SIG-M5 treated with dmso at 0.1 percent for 504 hours (cell line): ENCODE data around the gene FOXO4.

Experiments used
- DNase-seq: peaks from one replicate; lab custom pipeline; 2025; ENCODE audit not compliant: unreplicated experiment; lab: John Stamatoyannopoulos, UW

FOXO4 gene

DNA sequence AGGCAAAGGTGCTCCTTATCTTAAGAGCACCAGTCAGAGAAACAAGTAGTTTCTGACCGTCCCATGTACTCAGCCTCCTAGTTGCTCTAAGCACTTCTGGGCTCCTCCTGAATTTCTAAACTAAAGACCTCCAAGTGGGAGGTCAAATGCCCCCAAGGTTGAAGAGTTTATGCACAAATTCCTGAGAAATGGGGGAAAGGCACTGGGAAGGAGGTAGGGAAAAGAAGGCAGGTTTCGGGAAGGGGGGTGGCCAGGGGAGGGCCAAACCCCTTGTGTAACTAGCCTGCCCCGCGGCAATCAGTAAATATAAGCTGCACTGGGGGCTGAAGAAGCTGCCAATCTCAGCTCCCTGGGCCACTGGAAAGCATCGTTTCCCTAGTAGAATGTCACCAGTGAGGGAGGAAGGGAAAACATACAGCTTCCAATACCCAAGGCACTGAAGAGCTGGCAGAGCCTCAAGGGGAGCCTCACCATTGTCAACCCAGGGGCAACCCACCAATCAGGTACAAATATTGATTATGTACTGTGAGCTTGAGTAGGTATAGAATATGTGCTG lies 3.4 kb downstream of the FOXO4 start:
- DNase-seq, result no peak

DNA sequence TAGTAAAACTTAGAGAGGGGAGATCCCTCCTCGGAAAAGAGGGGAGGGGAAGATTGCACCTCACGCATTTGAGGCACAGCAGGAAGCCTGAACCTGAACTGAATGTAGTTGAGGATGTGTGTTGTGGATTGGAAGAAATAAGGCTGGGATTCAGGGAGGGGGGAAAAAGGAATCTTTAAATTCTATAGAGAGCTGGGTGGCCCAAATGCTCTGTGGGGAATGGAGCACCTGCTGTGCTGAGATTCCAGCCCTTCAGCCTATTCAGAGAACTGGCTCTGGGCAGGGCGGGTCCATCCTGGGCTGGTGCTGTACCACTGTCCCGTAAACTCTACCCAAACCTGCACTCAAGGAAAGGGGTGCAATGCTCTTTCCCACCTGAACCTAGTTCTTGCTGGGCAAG lies 4.1 kb downstream of the FOXO4 start:
- no peak for DNase-seq

DNA sequence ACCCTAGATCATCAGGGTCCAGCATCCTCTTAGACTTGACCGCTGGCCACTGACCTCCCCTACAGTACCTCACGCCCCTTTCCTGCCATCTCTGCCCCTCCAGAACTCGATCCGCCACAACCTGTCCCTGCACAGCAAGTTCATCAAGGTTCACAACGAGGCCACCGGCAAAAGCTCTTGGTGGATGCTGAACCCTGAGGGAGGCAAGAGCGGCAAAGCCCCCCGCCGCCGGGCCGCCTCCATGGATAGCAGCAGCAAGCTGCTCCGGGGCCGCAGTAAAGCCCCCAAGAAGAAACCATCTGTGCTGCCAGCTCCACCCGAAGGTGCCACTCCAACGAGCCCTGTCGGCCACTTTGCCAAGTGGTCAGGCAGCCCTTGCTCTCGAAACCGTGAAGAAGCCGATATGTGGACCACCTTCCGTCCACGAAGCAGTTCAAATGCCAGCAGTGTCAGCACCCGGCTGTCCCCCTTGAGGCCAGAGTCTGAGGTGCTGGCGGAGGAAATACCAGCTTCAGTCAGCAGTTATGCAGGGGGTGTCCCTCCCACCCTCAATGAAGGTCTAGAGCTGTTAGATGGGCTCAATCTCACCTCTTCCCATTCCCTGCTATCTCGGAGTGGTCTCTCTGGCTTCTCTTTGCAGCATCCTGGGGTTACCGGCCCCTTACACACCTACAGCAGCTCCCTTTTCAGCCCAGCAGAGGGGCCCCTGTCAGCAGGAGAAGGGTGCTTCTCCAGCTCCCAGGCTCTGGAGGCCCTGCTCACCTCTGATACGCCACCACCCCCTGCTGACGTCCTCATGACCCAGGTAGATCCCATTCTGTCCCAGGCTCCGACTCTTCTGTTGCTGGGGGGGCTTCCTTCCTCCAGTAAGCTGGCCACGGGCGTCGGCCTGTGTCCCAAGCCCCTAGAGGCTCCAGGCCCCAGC lies 5.2 kb downstream of the FOXO4 start:
- DNase-seq, result no peak

DNA sequence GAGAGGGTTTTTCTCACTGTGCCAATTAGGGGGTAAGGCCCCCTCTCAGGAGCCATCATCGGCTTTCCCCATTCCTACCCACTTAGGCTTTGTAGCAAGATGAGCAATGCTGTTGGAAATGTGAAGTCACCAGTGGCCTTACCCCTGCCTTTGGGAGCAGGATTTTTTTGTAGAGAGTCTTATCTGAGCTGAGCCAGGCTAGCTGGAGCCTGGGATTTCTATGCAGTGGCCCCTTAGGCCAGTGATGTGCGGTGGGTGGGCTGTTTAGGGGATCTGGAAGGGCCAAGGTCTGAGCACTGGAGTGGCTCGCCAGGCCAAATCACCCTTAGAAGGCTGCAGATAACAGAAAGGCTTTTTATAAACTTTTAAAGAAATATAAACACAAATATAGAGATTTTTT lies 6.6 kb downstream of the FOXO4 start:
- DNase-seq, result no peak

DNA sequence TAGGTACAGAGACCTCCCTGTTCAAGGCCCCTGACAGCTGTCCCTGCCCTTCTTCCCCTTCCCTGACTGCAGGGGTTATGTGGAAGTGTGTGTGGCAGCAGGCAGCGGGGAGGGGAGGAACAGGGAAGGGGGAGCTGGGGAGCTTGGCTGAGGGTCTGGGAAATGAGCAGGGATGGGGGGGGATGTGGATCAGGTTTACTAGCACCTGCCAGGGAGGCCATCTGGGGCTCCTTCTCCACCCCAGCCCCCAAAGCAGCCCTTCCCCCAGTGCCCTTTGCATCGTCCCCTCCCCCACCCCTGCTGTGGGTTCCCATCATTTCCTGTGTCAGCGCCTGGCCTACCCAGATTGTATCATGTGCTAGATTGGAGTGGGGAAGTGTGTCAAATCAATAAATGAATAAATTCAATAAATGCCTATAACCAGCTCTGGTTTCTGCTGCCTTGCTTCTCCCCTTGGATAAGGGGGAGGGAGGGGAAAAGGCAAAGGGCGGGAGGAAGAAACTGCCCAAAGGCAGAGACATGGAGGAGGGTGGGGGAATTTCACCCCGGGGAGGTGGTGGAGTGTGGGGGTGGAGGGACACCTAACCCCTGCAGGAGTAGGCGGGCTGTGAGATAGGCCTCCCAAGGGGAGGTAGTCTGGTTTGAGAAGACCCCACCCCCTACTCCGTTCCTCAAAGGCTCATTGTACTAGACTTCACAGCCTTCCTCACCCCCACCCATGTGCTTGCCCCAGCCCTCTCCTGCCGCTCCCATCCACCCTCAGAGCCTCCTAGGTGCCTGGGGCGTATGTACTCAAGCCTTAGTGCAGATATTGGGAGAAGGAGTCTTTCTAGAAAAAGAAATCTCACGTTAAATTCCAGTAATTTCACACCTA lies 7.7 kb downstream of the FOXO4 start:
- peak; percentile 38 for DNase-seq

DNA sequence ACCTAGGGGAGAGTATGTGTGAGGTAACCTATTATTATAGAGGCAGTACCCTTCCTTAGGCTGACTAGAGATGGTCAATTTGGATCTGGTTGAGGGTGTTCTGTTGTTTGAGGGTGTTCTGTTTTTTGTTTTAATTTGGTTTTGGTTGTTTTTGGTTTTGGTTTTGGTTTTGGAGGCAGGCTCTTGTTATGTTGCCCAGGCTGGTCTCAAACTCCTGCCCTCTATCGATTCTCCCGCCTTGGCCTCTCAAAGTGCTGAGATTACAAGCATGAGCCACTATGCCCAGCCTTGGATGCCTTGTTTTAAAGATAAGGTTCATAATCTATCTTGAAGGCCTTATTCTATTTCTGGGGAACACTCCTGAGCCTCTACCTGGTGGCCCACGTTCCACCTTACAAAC lies 10.0 kb downstream of the FOXO4 start:
- DNase-seq, result no peak

DNA sequence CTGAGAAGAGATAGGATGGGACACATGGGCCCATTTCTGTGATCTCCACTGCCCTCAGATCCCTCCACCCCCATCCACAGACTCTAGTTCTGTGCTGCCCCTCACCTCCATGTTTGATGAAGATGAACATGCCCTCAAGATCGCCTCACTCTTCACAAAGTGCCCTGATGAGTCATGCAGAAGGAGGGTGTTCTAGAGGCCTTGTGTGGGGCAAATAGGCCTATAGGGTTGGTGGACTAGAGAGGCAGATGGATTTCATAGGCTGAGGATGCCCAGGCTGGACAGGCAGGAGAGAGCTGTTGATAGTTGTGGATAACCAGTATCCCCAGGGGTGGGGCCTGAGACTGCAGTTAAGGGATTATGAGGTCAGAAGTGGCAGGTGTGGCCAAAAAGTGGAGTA lies 10.8 kb downstream of the FOXO4 start, which contains the start of gene CXorf65:
Gene CXorf65, minus strand, starts transcription at position 314 of the 400 bp plus-strand sequence. Its CDS starts 184 bp downstream, at position 130.
- peak; percentile 24 for DNase-seq

DNA sequence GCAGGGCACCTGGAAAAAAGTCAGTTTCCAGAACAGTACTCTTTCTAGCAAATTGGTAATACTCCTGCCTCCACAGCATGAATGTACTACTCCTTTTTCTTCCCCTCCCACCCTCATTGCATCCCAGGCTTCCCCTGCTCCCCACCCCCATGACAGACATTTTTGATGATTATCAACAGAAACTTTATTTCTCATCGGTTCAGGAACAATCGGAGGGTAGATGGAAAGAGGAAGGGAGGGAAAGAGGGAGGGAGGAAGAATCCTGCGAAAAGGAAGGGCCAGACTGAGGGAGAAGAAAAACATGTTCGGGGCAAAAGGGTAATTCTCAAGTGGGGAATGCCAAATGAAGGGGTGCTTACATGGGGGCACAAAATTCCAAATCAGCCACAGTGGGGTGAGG lies 11.6 kb downstream of the FOXO4 start:
- no peak for DNase-seq

DNA sequence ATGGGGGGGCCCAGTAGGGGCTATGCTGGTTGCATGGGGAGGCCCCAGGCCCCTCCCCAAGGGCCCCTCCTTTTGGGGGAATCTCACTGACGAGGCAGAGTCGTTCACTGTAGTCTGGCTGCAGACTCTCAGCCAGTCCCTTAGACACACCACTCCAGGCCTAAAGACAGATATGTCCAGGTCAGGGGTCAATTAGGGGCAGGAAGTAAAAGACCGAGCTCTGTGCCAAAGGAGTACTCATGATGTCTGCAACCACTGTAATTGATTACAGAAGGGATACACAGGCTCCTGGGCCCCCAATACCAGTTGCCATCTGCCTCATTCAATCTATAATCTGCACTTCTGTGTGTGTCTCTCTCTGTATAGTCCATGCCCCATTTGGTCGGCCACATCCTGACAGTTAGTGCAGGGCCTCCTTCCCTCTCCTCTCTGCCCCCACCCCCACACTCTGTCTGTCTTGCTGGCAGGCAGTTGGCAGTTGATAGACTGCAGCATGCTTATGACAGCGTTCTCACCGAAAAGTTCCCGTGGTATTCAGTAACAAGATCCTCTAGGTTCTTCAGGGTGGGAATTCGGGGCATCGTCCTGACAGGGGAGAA lies 12.2 kb downstream of the FOXO4 start:
- peak; percentile 26 for DNase-seq

DNA sequence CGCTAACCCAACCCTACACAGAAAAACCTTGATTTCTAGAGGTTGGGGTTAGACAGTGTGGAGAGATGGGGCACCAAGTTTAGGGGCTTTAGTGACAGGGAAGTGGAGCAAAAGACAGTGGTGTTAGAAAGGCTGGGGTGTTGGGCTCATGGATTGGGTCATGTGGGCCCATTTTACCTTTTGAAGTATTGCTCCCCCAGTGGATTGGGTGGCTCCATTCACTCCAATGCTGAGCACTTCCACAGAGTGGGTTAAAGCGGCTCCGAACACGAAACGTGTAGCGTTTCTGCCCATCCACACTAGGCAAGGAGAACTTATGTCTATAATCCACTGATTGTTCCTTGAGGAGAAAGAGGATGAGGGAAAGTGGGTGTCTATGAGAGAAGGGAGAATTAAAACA lies 13.4 kb downstream of the FOXO4 start:
- no peak for DNase-seq

DNA sequence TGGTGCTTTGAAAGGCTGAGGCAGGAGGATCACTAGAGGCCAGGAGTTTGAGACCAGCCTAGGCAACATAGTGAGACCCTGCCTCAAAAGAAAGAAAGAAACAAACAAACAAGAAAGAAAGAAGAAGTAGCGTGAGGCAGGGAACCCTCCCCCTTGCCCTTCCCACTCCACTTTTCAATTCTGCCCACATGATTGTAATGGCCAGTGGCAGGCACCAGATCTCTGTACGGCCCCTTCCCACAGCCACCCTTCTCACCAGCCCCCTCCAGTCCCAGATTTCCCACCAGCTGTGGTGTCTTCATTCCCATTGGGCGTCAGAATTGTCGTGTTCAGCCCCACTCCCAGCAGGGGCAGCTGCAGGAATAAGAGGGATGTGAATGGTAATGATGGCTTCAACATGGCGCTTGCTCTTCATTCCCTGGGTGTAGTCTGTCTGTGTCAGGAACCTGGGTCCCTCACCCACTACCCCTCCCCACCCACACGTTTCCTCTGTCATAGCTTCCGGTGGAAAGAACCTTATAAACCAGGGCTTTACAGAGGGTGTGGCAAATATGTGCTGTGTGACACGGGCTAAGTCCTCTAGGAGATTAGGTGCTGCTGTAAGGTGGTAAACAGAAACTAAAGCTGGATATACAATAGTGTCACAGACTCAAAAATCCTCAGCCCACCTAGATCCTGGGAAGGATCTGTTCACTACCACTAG lies 15.6 kb downstream of the FOXO4 start, which contains the start of gene IL2RG:
Gene IL2RG, minus strand, starts transcription at position 437 of the 703 bp plus-strand sequence. Its CDS starts 38 bp downstream, at position 399.
- DNase-seq, result peak; percentile 64

DNA sequence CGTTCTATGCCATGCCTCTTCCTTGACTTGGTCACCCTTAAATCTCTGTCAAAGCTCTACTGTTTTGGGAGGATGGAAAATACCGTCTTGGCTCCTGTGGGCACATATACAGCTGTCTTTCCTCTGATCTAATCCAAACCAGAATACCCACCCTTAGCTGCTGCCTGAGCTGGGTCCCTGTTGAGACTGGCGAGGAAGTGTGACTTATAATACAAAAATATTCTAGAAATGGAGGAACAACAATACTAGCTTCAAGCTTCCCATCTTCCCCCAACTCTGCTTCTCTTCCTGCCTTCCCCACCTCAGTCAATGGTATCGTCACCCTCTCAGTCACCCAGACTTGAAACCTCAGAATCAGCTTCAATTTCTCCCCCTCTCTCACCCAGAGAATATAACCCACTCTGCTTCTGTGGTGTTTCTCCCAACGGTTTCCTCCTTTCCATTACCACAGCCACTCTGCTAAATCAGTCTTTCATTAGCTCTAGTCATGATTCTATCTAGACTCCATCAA lies 16.3 kb downstream of the FOXO4 start:
- DNase-seq, result peak; percentile 52

DNA sequence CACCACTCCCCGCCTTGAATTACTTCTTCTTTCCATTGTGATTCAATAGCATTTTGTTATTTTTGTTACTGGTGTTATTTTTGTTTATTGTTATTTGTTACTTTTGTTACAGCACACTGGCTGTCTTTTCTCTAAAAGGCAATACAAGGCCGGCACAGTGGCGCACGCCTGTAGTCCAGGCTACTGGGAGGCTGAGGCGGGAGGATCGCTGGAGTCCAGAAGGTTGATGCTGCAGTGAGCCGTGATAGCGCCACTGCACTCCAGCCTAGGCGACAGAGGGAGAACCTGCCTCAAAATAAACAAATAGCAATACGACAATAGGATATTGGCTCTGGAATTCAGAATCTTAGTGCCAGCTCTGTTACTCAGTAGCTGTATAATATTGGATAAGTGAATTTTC lies 21.7 kb downstream of the FOXO4 start:
- no peak for DNase-seq

DNA sequence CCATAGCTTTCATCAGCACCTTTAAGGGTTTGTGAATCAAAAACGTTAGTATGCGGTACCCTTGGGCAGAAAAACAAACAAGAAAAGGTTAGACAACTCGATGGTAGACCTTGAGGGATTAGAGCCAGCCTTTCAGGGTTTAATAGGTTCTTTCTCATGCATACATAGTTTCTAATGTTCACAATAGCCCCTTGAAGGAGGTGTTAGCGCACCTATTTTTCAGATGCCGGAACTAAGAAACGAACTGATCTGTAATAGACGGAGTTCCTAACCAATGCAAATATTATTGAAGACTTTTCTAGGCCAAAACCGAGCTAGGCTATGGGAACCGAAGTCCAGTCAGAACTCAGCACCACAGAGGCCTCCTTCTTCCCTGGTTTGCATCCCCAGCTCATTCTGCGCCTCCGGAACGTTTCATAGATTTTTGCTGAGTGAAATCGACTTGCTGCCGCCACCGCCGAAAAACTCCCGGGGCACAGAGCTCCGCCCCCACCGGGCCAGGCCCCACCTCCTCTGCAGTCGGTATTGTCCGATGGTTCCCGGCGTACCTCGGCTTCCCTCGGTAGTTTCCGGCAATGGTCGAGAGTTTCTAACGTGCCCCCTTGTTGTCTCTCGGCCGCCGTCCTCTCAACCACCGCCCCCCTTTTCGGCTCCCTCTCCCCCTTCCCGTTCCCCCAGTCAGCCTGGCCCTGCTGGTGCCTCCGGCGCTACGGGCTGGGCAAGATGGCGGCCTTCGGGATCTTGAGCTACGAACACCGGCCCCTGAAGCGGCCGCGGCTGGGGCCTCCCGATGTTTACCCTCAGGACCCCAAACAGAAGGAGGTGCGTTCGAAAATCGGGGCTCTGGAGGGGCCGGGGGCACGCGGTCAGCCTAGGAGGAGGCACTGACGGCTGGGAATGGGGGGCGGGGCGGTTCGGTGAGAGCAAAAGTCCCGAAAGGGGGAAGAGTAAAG lies 22.7 kb downstream of the FOXO4 start, which contains the start of gene MED12:
Gene MED12, plus strand, starts transcription at position 565 of the 953 bp plus-strand sequence. Its CDS starts 159 bp downstream, at position 724.
- DNase-seq, result peak; percentile 63

DNA sequence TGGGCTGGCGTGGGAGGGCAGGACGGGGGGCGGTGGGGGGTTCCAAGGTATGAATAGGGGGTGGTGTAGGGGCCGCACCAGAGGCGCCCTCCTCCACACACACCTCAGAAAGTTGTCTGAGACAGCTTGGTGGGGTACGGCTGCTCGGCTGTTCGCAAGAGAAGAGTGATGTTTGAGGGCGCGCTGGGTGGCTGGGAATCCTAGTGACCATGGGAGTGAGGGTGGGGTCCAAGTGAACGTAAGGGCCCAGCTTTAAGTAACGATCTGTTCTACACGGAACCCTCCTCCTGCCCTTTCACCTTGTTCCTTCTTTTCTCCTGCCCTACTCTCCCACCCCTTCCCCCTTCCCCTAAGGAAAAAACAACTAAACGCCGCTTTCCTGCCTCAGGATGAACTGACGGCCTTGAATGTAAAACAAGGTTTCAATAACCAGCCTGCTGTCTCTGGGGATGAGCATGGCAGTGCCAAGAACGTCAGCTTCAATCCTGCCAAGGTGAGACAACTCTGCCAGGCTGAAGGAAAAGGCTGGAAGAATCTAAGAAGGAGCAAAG lies 23.4 kb downstream of the FOXO4 start:
- no peak for DNase-seq

DNA sequence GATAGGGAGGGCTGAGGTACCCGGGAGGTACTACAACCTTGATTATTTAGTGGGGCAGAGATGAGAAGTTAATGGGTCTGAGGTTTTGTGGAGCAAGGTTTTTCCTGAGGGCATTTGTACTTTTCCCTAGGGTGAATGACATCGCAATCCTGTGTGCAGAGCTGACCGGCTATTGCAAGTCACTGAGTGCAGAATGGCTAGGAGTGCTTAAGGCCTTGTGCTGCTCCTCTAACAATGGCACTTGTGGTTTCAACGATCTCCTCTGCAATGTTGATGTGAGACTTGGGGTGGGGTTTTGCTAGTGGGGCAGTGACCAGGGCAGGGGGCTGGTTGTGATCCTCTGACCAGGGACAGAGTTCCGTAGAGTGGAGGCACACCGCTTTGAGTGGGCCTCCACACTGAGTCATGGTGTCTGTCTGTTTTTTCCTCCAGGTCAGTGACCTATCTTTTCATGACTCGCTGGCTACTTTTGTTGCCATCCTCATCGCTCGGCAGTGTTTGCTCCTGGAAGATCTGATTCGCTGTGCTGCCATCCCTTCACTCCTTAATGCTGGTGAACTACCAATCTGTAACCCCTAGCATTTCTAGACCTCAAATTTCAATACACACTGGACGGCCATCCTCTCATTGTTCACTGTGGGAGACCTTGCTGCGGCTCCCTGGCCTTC lies 32.6 kb downstream of the FOXO4 start:
- no peak for DNase-seq

DNA sequence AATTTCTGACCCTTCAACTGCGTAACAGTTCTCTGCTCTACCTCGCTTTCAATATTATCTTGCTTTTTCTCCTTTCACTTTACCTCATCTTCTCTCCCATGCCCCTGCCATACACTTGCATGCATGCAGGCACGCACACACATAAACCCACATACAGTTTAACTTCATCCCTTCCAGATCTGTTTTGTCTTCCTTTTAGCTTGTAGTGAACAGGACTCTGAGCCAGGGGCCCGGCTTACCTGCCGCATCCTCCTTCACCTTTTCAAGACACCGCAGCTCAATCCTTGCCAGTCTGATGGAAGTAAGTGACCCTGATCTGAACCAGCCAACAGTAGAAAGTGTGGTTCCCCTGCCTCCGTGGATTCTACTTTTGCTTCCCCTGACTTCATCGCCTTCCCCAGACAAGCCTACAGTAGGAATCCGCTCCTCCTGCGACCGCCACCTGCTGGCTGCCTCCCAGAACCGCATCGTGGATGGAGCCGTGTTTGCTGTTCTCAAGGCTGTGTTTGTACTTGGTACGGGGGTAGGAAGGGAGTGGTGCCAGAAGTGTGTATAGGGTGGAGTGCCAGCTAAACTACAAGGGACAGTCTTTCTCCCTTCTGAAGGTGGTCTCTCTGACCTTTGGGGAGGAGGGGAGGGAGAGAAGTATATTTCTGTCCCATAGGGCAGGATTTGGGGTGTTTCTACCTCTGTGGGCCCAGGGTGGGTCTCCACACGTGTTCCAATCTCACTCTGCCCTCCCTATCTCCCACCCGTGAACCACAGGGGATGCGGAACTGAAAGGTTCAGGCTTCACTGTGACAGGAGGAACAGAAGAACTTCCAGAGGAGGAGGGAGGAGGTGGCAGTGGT lies 33.5 kb downstream of the FOXO4 start:
- DNase-seq, result peak; percentile 56
